ENCODE data around the gene RNF121. TPM values are rescaled to one million over a fixed set of nuclear protein-coding genes. Genes with fewer than 3 reads are reported as not detected.
A peak's percentile ranks its signal among the peaks of the same experiment; 100 is the strongest.

RNF121 gene
- total and polyA plus RNA-seq, 12 donors, result 13.3 to 49.3 (median 31.3) TPM

GRCh38 chr11:72036687-72037086 is 107.8 kb downstream of the RNF121 start:
- peaks cover 0 to 37% of the 10 kb centered on the region in 2 donors for H3K36me3 ChIP-seq (replicated peaks in 1 of 2)
- 64 to 70% (median 67%) methylated on average over 3 of the region's 3 CpGs for WGBS, 4 donors
- no peak overlapping the region for H3K4me3 ChIP-seq
- H3K27ac ChIP-seq, result no peak overlapping the region
- H3K4me1 ChIP-seq (replicated peaks in 1 of 2), result peaks cover 43 to 68% of the 10 kb centered on the region in 2 donors
- no peak for TF ChIP-seq POLR2A (IDR thresholded peaks at IDR 0.05)
- TF ChIP-seq CTCF (IDR thresholded peaks at IDR 0.05), result no peak
- no peaks in the 10 kb centered on the region for H3K27me3 ChIP-seq
- H3K9me3 ChIP-seq (replicated peaks in 1 of 3), result no peaks in the 10 kb centered on the region
- peak in 1 of 7 donors; percentile 31 for DNase-seq
- intact Hi-C loops (cut with DNase I), result no loop called here

- H3K36me3 ChIP-seq (replicated peaks in 1 of 2), result peaks cover 0 to 34% of the 10 kb centered on the region in 2 donors
- H3K27me3 ChIP-seq, result no peaks in the 10 kb centered on the region
- DNase-seq, result peak in 1 of 7 donors; percentile 51
- peak overlapping the region in 4 of 5 donors; percentile 50 to 98 (median 97) for H3K27ac ChIP-seq
- peaks cover 46 to 70% of the 10 kb centered on the region in 2 donors for H3K4me1 ChIP-seq (replicated peaks in 1 of 2)
- no peaks in the 10 kb centered on the region for H3K9me3 ChIP-seq (replicated peaks in 1 of 3)
- intact Hi-C loops (cut with DNase I), result no loop called here
- peak overlapping the region in 1 of 4 donors; percentile 71 for H3K4me3 ChIP-seq
- 32 to 58% (median 54%) methylated on average over 3 to 4 of the region's 4 CpGs for WGBS, 4 donors
- TF ChIP-seq POLR2A (IDR thresholded peaks at IDR 0.05) (no peak), CTCF (IDR thresholded peaks at IDR 0.05) (no peak)
Measured at GRCh38 chr11:72037554-72038311, 108.9 kb downstream of the RNF121 start.

- peak in 1 of 2 donors; percentile 58 for TF ChIP-seq POLR2A (IDR thresholded peaks at IDR 0.05)
- no peak for TF ChIP-seq CTCF (IDR thresholded peaks at IDR 0.05)
- 0 to 23% (median 11%) methylated on average over 2 of the region's 2 CpGs for WGBS, 4 donors
- intact Hi-C loops (cut with DNase I), result no loop called here
- peak; percentile 64 to 85 (median 76) for DNase-seq
- Histone ChIP-seq H3K4me3 (peak overlapping the region in 1 of 4 donors; percentile 71), H3K27me3 (no peaks in the 10 kb centered on the region), H3K9me3 (replicated peaks in 1 of 3) (no peaks in the 10 kb centered on the region), H3K4me1 (replicated peaks in 1 of 2) (peaks cover 46 to 68% of the 10 kb centered on the region in 2 donors), H3K27ac (peak overlapping the region; percentile 50 to 98 (median 96)), H3K36me3 (replicated peaks in 1 of 2) (peaks cover 0 to 27% of the 10 kb centered on the region in 2 donors)
Measured at GRCh38 chr11:72038491-72038890, 109.6 kb downstream of the RNF121 start.

- H3K27me3 ChIP-seq, result no peaks in the 10 kb centered on the region
- peak in 2 of 7 donors; percentile 26 to 49 for DNase-seq
- H3K36me3 ChIP-seq (replicated peaks in 1 of 2), result peaks cover 0 to 19% of the 10 kb centered on the region in 2 donors
- 17 to 25% (median 20%) methylated on average over 3 to 5 of the region's 5 CpGs for WGBS, 4 donors
- H3K9me3 ChIP-seq (replicated peaks in 1 of 3), result no peaks in the 10 kb centered on the region
- TF ChIP-seq CTCF (IDR thresholded peaks at IDR 0.05), result no peak
- no peak for TF ChIP-seq POLR2A (IDR thresholded peaks at IDR 0.05)
- peak overlapping the region; percentile 90 to 98 (median 96) for H3K27ac ChIP-seq
- peaks cover 46 to 60% of the 10 kb centered on the region in 2 donors for H3K4me1 ChIP-seq (replicated peaks in 1 of 2)
- peak overlapping the region in 3 of 4 donors; percentile 8 to 71 (median 51) for H3K4me3 ChIP-seq
- intact Hi-C loops (cut with DNase I), result no loop called here
Measured at GRCh38 chr11:72039031-72039855, 110.4 kb downstream of the RNF121 start.
